HepG2 (cell line): Measurements from ENCODE around the gene EHBP1. TPM values are rescaled to one million over a fixed set of nuclear protein-coding genes. Genes with fewer than 3 reads are reported as not detected.

Experiments
- CC2D1A ChIP-seq: sonication (generic); formaldehyde crosslinking; IDR thresholded peaks from 2 replicates; pipeline ENCODE4 v1.8.1; 2023; ENCODE audit warnings: mild to moderate bottlenecking, missing genetic modification reagents
- ESRRA ChIP-seq: sonication (generic); formaldehyde crosslinking; IDR thresholded peaks from 2 replicates; pipeline ENCODE4 v1.5.1; 2020; ENCODE audit warnings: mild to moderate bottlenecking, low read depth, missing genetic modification reagents
- GLMP ChIP-seq: sonication (generic); formaldehyde crosslinking; IDR thresholded peaks from 2 replicates; pipeline ENCODE4 v1.9.0; 2021; ENCODE audit warnings: missing genetic modification reagents, mild to moderate bottlenecking, borderline replicate concordance
- POLR2G ChIP-seq: fragments of 200-400 bp; formaldehyde crosslinking; IDR thresholded peaks from 2 replicates; pipeline ENCODE4 v1.6.1; 2018; ENCODE audit warnings: mild to moderate bottlenecking, low read depth, low read length, moderate library complexity
- RBM22 ChIP-seq: fragments of 200-400 bp; formaldehyde crosslinking; optimal IDR thresholded peaks from 2 replicates; pipeline ENCODE3; 2017; ENCODE audit warnings: mild to moderate bottlenecking, low read length, moderate library complexity
- ZFP41 ChIP-seq: sonication (generic); formaldehyde crosslinking; IDR thresholded peaks from 2 replicates; pipeline ENCODE4 v1.4.0; 2020; ENCODE audit warnings: mild to moderate bottlenecking, missing genetic modification reagents, borderline replicate concordance
- ZMYM2 ChIP-seq: sonication (generic); formaldehyde crosslinking; IDR thresholded peaks from 2 replicates; pipeline ENCODE4 v1.8.0; 2022; ENCODE audit warnings: mild to moderate bottlenecking, missing genetic modification reagents
- ZNF205 ChIP-seq: IDR thresholded peaks from 2 replicates; pipeline ENCODE4 v1.6.1; 2018; ENCODE audit warnings: missing biosample characterization, missing genetic modification reagents
- ZNF512 ChIP-seq: sonication (generic); formaldehyde crosslinking; IDR thresholded peaks from 2 replicates; pipeline ENCODE4 v1.4.0; 2020; ENCODE audit warnings: mild to moderate bottlenecking, missing genetic modification reagents
- ZNF513 ChIP-seq: sonication (generic); formaldehyde crosslinking; conservative IDR thresholded peaks from 2 replicates; pipeline ENCODE4 v1.5.0; 2020; ENCODE audit warnings: missing genetic modification reagents
- ZNF569 ChIP-seq: sonication (generic); formaldehyde crosslinking; IDR thresholded peaks from 2 replicates; pipeline ENCODE4 v1.5.0; 2020; ENCODE audit warnings: mild to moderate bottlenecking, missing genetic modification reagents, moderate library complexity, borderline replicate concordance
- polyA plus RNA-seq, 8 experiments: library from polyadenylated mRNA; depleted of rRNA in 3 of 8; stranded (reverse) in 7 of 8; unstranded in 1 of 8; fragments of >200 nt; fragmentation: Illumina TruSeq in 4 of 8; extraction: Trizol in 4 of 8; gene quantifications; 2 replicates each; pipeline versions ENCODE4 v1.2.1 to v1.2.3, GENCODE V29; 2011 to 2016; ENCODE audit warnings: low read depth in 4 of 8, missing spikeins in 1 of 8, mixed read lengths in 1 of 8; ENCODE audit not compliant: insufficient read depth in 1 of 8
- total RNA-seq, 5 experiments: library from RNA; depleted of rRNA; stranded (reverse); fragments of >200 nt; fragmentation: Illumina TruSeq; extraction: Trizol; gene quantifications; 2 replicates each; pipeline ENCODE4 v1.2.3, GENCODE V29; 2016; ENCODE audit warnings: low read depth in 1 of 5
- TF ChIP-seq, protein P1 (sequence below): sonication (generic); formaldehyde crosslinking; IDR thresholded peaks from 2 replicates; pipeline ENCODE4 v1.5.0; 2020; ENCODE audit warnings: mild to moderate bottlenecking, missing genetic modification reagents, borderline replicate concordance

Gene EHBP1
- total and polyA plus RNA-seq, 2 of the 13 experiments (the other 11 are each of a cell fraction or from before 2014, with no cell fraction given): 93.5 to 146 TPM

DNA sequence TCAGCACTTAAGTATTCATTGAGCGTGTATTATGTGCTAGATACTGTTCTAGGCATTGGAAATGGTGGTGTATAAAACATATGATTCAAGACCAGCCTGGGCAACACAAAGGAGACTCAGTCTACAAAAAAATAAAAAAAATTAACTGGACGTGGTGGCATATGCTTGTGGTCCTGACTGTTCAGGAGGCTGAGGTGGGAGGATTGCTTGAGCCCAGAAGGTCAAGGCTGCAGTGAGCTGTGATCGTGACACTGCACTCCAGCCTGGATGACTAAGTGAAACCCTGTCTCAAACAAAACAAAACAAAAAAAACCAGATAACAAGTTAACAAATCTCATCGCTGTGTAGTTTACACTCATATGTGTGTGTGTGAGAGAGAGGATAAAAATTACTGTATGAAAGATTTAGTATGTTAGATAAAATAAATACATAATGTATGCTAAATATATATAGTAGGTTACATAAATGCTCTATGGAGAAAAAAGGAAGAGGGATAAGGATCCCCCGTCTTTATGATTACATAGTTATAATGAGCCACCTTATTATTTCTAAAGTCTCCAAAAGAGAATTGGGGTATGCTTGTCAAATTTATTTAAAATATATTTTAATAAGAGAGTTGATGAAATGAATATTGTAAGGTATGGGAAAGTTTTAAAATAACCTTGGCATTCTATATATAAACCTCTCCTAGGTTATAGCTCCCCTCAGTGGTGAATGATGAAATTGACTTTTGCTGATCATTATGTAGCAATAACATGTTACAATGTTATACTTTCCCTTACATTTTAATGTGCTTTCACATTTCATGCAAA lies 69.2 kb downstream of the EHBP1 start (continued):
- no peak for TF ChIP-seq ZNF513 (CRISPR knock-in tag)
- no peak for TF ChIP-seq GLMP (CRISPR knock-in tag)
- TF ChIP-seq ZNF512 (CRISPR knock-in tag): no peak
- TF ChIP-seq ESRRA (CRISPR knock-in tag): no peak
- TF ChIP-seq, protein P1, sequence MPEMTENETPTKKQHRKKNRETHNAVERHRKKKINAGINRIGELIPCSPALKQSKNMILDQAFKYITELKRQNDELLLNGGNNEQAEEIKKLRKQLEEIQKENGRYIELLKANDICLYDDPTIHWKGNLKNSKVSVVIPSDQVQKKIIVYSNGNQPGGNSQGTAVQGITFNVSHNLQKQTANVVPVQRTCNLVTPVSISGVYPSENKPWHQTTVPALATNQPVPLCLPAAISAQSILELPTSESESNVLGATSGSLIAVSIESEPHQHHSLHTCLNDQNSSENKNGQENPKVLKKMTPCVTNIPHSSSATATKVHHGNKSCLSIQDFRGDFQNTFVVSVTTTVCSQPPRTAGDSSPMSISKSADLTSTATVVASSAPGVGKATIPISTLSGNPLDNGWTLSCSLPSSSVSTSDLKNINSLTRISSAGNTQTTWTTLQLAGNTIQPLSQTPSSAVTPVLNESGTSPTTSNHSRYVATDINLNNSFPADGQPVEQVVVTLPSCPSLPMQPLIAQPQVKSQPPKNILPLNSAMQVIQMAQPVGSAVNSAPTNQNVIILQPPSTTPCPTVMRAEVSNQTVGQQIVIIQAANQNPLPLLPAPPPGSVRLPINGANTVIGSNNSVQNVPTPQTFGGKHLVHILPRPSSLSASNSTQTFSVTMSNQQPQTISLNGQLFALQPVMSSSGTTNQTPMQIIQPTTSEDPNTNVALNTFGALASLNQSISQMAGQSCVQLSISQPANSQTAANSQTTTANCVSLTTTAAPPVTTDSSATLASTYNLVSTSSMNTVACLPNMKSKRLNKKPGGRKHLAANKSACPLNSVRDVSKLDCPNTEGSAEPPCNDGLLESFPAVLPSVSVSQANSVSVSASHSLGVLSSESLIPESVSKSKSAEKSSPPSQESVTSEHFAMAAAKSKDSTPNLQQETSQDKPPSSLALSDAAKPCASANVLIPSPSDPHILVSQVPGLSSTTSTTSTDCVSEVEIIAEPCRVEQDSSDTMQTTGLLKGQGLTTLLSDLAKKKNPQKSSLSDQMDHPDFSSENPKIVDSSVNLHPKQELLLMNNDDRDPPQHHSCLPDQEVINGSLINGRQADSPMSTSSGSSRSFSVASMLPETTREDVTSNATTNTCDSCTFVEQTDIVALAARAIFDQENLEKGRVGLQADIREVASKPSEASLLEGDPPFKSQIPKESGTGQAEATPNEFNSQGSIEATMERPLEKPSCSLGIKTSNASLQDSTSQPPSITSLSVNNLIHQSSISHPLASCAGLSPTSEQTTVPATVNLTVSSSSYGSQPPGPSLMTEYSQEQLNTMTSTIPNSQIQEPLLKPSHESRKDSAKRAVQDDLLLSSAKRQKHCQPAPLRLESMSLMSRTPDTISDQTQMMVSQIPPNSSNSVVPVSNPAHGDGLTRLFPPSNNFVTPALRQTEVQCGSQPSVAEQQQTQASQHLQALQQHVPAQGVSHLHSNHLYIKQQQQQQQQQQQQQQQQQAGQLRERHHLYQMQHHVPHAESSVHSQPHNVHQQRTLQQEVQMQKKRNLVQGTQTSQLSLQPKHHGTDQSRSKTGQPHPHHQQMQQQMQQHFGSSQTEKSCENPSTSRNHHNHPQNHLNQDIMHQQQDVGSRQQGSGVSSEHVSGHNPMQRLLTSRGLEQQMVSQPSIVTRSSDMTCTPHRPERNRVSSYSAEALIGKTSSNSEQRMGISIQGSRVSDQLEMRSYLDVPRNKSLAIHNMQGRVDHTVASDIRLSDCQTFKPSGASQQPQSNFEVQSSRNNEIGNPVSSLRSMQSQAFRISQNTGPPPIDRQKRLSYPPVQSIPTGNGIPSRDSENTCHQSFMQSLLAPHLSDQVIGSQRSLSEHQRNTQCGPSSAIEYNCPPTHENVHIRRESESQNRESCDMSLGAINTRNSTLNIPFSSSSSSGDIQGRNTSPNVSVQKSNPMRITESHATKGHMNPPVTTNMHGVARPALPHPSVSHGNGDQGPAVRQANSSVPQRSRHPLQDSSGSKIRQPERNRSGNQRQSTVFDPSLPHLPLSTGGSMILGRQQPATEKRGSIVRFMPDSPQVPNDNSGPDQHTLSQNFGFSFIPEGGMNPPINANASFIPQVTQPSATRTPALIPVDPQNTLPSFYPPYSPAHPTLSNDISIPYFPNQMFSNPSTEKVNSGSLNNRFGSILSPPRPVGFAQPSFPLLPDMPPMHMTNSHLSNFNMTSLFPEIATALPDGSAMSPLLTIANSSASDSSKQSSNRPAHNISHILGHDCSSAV (CRISPR knock-in tag): no peak
- no peak for TF ChIP-seq POLR2G
- peak; percentile 99 for TF ChIP-seq ZMYM2 (CRISPR knock-in tag)
- no peak for TF ChIP-seq ZFP41 (CRISPR knock-in tag)
- no peak for TF ChIP-seq CC2D1A (CRISPR knock-in tag)
- peak; percentile 70 for TF ChIP-seq RBM22
- TF ChIP-seq ZNF569: no peak
- 0 out of 2 replicates have a peak, but pooled peaks have one; percentile 40 for TF ChIP-seq ZNF205 (CRISPR knock-in tag)
